GM21786 (cell line): ENCODE data around the gene GPN2.
"Not testable (repeated sequence)": the region's sequence is repeated elsewhere in the genome, so short reads cannot be mapped to it uniquely, and the experiment has no call there.

Experiments
- ATAC-seq: cut with Tn5 transposase; IDR thresholded peaks from one replicate; pipeline ENCODE4 v1.9.1; 2021; ENCODE audit not compliant: unreplicated experiment

Gene GPN2

DNA sequence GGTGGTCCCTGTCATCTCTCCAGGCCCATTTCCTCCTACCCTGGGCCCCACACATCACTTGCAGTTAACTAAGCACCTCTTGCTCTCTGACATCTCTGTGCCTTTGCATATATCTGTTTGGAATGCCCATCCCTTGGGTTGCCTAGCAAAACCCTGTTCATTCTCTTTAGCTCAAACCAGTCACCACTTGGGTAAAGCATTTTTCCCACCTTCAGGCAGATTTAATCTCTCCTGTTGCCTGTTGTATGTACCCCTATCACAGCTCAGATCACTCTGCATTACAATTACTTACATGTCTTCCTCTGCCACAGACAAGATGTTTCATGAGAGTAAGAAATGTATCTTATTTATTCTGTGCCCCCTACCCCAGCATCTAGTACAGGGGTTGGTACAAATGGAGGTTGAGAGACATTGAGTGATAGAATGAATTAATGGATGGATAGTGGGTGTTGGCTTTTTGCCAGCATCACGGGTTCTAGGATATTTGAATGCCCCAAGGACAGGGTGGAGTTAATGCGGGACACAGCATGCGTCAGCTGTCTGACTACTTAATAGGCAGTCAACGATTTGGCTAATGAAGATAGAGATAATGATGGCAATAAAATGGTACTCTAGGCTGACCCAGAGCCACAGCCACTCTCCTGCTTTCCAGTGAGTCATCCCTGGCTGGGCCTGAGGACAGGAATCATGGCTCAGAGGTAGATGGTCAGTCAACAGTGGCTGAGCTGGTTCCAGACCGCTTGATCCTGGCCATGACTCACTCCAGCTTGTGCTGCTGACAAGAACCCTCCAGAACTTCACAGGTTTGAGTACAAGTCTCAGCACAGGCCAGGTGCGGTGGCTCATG, 17.2 kb upstream of the GPN2 start:
- no peak for ATAC-seq

GRCh38 chr1:26900815-26901511, 10.9 kb upstream of the GPN2 start:
- ATAC-seq, result no peak

DNA sequence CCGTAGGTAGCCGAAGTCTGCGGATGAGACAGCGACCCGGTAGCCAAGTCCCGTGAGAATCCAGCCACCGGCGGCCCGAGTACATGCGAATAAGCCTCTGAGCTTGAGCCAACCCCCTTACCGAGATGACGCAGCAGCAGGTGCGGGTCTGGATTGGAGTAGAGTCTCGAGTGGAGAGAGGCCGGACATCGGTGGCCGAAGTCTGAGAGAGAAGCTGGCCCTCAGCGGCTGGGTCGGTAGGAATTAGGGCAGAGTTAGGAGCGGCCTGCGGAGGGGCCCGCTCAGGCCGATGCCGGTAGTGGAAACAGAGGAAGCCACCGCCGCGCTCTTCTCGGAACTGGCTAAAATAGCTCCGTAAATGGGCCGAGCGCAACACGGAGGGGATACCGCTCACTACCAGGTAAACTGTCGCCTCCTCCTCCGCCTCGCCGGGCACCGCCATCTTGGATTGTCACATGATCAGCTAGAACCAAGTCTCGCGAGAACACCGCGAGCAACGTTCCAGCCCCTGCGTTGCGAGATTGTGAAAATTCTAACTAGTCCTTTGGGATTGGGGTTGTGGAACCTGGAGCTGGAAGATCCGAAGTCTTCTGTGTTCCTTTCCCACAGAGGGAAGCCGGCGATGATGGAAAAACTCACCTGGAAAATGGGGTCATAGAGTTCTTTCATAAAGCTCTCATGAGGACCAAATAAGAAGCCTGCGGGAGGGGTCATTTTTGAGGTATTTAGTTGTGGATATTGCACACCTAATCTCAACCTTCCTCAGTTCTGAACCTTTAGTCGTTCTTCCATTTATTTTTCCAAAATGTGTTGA, 10.1 kb upstream of the GPN2 start, which contains the start of gene GPATCH3:
Gene GPATCH3 (minus strand): TSS at position 467 of the 814 bp plus-strand sequence. CDS start 25 bp downstream, at position 442.
- no peak for ATAC-seq

- no peak for ATAC-seq
These were observed 7.3 kb upstream of the GPN2 start for GRCh38 chr1:26897351-26897750.

DNA sequence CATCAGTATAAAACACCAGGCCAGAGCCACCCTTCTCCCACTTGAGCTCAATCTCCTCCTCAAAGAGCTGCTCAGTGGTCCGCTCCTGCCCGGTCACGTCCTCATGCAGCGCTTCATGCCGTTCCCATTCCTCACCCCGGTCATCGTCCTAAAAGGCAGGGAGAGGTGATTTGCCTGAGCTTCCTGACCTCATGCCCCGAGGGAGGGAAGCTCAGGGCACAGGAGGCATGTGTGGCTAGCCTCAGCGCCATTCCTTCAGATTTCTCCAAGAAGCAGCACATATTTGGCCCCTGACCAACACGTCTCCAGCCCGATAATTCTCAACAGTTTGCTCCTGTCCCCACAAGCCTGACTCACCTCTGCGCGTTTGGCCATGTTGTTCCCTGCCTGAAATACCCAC, 4.2 kb upstream of the GPN2 start:
- ATAC-seq, result no peak

GRCh38 chr1:26890467-26890796, 349 bp upstream of the GPN2 start:
- peak; percentile 23 for ATAC-seq

GRCh38 chr1:26888231-26888630, 1.9 kb downstream of the GPN2 start:
- no peak for ATAC-seq

DNA sequence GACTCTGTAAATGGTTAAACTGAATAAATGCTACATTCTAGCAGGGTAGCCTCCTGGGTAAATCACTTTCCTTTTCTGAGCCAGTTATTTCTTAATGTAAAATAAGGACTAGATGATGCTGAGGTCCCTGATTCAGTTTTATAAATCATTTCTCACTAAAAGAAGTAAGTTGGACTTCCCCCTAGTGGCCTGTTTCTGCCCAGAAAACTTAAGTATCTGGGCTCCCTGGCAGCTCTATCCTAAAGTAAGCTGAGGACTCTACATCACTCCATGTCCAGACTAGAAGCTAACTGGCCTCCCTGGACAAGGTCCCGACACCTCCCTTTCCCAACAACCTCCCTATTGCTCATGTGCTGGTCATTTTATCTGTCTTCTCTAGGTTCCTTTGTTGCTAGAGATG, 3.0 kb downstream of the GPN2 start:
- no peak for ATAC-seq

DNA sequence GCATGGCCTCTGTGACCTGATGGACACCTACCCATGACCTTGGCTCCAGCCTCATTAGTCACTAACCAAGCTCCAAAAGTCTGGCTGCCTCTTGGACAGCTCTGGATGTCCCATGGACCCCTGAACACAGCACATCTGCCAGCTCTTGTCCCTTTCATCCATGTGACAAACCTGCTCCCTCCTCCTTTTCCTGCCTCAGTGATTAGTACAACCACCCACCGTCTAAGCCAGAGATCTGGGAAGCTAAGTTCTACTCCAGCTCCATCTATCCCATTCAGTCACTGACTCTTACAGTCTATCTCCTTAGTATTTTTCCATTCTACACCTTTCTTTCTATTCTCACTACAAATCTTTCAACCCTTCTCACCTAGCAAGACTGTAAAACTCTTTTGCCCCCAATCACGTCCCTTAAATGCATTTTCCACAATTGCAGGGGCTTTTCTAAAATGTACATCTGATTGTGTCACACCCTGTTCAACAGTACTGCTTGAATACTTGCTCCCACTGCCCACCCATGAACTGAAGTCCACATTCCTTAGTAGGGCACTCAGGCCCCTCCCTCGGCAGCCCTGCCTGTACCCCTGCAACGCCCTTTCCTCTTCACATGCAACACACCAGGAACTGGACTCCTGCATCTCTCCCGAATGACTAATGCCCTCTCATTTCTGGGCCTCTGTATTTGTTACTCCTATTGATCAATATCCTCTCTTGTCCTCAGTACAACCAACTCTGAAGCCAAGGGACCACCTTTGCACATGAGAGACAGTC, 7.2 kb downstream of the GPN2 start:
- no peak for ATAC-seq

- ATAC-seq, result not testable (repeated sequence)
These were observed 8.5 kb downstream of the GPN2 start for GRCh38 chr1:26881611-26882010.

- no peak for ATAC-seq
These were observed 10.3 kb downstream of the GPN2 start for GRCh38 chr1:26879793-26880192.

DNA sequence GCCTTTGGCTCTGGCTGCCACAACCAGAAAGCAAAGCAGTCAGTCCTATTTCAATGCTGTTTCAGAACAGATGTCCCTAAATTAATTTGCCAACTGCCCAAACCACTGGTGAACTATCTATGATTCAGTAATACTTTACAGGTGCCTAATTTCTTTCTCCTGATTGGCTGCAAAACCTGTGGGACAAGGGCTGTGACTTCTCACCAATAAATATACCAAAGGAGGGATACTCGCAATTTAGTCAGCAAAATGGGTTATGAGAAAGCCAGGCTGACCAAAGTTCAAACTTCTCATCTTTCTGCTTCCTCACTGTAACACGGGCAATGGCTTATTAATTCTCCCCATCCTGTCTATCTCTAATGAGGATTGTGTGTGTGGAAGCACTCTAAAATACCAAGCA, 12.8 kb downstream of the GPN2 start:
- no peak for ATAC-seq

GRCh38 chr1:26874896-26875295, 15.2 kb downstream of the GPN2 start:
- ATAC-seq, result no peak

- not testable (repeated sequence) for ATAC-seq
These were observed 17.0 kb downstream of the GPN2 start for GRCh38 chr1:26873097-26873496.

DNA sequence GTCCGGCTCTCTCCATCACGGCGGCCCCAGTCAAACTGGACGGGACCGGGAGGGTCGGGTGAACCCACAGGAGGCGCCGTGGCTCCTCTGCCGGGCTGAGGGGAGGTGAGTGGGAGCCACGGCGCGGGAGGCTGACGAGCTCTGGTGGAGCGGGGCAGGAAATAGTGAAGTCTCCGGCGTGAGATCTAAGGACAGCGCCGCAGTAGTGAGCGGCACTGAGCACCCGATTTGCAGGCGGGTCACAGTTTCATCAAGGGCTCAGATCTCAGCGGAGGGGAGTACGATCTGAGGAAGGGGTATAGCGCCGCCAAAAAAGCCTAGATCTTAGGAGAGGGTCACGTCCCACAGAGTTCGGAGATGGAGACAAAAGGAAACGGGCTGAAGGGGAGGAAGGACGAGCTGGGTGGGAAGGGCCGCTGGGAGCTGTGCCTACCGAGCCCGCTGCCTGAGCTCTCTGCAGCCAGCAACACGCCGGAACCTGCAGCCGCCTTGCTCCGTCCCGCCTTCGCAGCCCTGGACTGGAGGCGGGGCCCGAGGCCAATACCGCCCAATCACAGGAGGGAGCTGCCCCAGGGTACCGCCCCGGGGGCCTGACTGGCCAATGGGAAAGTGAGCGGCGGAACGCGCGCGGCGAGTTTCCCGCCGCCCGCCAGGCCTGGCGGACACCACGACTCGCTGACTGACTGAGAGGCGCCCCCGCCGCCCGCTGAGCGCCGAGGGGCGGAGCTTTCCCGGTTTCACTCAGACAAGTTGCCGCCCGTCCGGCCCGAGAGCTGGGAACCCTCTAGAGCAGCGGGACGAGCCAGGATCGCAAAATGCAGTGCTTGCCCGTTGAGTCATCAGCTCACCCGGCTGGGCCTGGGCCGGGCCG, 25.2 kb downstream of the GPN2 start:
- peak; percentile 88 for ATAC-seq

DNA sequence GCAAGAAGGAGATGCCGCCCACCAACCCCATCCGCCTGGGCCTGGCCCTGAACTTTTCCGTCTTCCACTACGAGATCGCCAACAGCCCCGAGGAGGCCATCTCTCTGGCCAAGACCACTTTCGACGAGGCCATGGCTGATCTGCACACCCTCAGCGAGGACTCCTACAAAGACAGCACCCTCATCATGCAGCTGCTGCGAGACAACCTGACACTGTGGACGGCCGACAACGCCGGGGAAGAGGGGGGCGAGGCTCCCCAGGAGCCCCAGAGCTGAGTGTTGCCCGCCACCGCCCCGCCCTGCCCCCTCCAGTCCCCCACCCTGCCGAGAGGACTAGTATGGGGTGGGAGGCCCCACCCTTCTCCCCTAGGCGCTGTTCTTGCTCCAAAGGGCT, 26.4 kb downstream of the GPN2 start:
- ATAC-seq, result no peak

DNA sequence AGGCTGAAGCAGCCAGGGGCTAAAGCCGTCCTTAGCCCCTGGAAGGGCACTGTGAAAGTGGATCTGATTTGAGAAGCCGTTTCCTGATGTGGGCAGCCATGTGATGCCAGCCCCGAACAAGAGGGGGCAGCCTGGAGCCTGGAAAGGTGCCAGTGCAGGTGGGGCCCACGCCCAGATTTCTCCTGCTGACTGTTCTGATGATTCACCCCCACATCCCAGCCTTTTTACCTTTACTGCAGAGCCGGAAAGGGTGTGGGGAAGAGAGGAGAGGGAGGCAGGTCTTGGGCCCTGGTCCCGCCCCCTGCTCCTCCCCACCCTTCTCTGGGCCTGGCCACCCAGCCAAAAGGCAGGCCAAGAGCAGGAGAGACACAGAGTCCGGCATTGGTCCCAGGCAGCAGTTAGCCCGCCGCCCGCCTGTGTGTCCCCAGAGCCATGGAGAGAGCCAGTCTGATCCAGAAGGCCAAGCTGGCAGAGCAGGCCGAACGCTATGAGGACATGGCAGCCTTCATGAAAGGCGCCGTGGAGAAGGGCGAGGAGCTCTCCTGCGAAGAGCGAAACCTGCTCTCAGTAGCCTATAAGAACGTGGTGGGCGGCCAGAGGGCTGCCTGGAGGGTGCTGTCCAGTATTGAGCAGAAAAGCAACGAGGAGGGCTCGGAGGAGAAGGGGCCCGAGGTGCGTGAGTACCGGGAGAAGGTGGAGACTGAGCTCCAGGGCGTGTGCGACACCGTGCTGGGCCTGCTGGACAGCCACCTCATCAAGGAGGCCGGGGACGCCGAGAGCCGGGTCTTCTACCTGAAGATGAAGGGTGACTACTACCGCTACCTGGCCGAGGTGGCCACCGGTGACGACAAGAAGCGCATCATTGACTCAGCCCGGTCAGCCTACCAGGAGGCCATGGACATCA, 27.1 kb downstream of the GPN2 start, which contains the start of gene SFN:
Gene SFN (plus strand): TSS at position 369 of the 904 bp plus-strand sequence. CDS start 64 bp downstream, at position 433.
- ATAC-seq, result no peak

- no peak for ATAC-seq
These were observed 28.1 kb downstream of the GPN2 start for GRCh38 chr1:26861889-26862378.
